Kidney glomerular epithelial cell (primary cell): ENCODE data around the gene NPAS1.
A peak's percentile ranks its signal among the peaks of the same experiment; 100 is the strongest.
"Not testable (repeated sequence)": the region's sequence is repeated elsewhere in the genome, so short reads cannot be mapped to it uniquely, and the experiment has no call there.

ENCODE experiments used
- DNase-seq: peaks from one replicate; lab custom pipeline; 2025; lab: John Stamatoyannopoulos, UW

NPAS1 gene

GRCh38 chr19:46992699-46993535, 26.7 kb upstream of the NPAS1 start:
- no peak for DNase-seq

DNA sequence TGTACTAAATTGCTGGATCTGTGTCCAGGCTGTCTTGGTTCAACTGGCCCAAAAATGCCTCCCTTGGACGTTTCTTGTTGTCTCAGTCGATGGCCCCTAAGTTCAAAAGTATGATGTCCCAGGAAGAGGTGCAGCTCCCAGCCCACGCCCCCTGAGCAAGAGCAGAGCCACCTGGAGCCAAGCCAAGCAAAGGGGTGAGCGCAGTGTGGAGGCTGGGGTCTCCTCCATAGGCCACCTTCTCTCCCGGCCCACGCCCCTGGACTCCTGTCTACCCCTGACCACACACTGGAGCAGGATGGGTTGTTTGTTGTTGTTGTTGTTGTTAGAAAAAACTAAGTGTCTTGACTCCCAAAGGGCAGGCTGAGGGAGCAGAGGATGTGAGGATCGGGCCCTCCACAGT, 26.0 kb upstream of the NPAS1 start:
- DNase-seq: no peak

GRCh38 chr19:46994141-46994686, 25.4 kb upstream of the NPAS1 start:
- no peak for DNase-seq

- DNase-seq: no peak
Observed at GRCh38 chr19:46995492-46995891, 24.1 kb upstream of the NPAS1 start.

DNA sequence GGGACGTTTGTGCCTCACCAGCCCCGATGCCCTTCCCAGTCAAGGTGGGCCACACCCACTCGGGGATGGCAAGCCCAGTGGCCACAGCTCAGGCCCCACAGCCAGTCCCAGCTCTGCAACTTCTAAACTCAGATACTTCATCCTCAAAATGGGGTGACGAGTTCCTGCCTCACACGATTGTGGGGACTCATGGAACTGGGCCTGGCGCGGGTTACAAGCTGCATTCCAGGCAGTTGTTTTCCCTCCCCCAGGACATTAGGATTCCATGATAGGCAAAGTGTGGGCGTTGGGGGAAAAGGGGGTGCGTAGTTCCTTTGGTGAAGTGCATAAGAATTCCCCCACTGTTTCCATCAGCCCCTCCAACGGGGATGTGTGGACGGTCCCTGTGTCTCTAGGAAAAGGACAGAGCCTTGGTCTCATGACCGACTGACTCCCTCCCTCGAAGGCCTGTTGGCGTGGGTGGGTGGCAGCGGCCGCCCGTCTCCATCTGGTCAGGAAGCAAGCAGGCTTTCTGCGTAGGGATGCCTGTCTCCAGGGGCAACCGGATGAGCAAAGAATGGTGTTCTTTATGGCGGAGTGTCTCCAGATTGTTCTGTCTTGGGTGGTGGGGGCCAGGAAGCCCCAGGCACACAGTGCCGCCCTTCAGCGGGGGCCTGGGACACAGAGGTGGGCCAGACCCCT, 21.1 kb upstream of the NPAS1 start:
- no peak for DNase-seq

GRCh38 chr19:46999377-46999776, 20.3 kb upstream of the NPAS1 start:
- DNase-seq: no peak

DNA sequence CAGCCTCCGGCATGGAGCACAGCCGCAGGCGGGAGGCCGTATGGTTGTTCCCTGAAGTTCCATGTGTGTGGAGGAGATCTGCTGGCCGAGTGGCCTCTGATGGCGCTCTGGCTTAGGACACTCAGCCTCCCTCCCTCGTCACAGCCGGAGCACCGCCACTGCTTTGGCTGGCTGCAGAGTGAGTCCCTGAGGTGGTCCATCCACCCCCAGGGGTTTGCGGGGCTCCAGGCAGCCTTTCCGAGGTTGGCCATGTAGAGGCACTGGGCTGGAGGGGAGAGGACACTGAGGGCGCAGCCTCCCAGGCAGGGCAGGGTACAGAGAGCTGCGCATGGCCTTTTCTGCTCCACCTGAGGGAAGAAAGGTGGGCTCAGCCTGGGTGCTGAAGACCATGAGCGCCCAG, 19.8 kb upstream of the NPAS1 start:
- no peak for DNase-seq

DNA sequence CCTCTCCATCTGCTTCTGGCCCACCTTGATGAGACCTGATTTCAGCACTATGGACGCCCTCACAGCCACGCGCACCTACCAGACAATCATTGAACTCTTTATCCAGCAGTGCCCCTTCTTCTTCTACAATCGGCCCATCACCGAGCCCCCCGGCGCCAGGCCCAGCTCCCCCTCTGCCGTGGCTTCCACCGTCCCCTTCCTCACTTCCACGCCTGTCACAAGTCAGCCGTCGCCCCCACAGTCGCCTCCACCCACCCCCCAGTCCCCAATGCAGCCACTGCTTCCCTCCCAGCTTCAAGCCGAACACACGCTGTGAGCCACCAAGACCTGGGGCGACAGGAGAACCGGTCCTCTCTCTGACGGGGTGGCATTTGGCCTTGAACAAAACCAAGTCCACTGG, 19.3 kb upstream of the NPAS1 start:
- no peak for DNase-seq

- no peak for DNase-seq
Observed at GRCh38 chr19:47001584-47001983, 18.1 kb upstream of the NPAS1 start.

- DNase-seq: no peak
Observed at GRCh38 chr19:47002106-47002766, 17.4 kb upstream of the NPAS1 start.

GRCh38 chr19:47002853-47003610, 16.6 kb upstream of the NPAS1 start:
- DNase-seq: no peak

DNA sequence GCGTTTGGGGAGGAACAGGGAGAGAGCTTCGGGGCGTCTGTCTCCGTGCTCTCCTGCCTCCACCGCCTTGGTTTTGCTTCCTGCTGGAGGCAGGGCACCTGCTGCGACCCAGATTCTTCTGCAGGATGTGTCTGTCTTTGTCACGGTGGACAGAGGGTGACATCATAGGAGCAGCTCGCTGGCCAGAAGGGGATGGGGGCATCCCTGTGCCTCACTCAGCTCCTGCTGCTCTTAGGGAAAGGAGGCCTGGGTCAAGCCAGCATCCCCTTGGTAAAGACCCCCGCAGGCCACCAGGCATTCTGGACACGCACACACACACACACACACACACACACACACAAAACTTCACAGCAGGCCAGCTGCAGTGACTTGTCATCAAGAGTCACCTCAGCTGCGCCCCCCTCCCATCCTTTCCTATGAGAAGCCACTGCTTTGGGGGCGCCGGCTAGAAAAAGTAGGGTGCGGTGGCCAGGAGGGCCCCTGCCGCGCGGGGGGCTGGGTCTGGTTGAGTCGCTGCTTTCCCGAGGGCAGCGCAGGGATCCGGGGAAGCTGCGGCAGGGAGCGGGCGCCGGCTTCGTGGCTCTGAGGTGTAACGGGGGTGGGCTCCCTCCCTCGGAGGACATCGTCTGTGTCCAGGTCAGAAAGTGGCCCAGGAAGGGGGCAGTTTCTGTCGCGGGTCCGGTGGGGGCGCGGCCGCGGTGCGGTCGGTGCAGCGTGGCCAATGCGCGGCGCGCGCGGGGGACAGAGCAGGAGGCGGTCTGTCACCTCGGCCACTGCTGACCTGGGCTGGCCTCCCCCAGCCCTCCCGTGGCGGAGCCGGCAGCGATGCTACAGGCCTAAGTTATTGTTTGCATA, 15.8 kb upstream of the NPAS1 start:
- DNase-seq: no peak

DNA sequence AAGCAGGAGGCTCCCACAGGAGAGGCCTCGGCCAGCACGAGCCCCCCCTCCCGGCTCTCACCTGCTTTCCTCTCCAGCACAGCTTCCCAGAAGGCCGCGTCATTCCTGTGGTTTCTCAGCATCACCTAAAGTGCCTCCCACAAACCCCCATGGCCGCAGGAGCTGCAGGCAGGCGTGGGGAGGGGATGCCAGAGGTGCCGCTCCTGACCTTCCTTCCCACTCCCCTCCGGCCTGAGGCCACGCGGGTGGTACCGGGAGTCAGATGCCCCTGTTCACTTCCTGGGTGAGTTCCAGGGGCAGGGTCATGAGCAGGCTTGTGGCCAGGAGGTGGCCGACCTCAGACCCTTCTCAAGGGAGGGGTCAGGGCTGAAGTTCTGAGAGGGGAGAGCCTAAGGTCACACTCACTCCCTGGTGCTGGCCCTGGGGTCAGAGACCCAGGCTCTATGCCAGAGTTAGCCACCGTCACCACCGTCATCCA, 14.4 kb upstream of the NPAS1 start:
- DNase-seq: peak; percentile 6

GRCh38 chr19:47005873-47006272, 13.8 kb upstream of the NPAS1 start:
- no peak for DNase-seq

GRCh38 chr19:47006496-47006895, 13.1 kb upstream of the NPAS1 start:
- no peak for DNase-seq

GRCh38 chr19:47010549-47010948, 9.1 kb upstream of the NPAS1 start:
- DNase-seq: not testable (repeated sequence)

DNA sequence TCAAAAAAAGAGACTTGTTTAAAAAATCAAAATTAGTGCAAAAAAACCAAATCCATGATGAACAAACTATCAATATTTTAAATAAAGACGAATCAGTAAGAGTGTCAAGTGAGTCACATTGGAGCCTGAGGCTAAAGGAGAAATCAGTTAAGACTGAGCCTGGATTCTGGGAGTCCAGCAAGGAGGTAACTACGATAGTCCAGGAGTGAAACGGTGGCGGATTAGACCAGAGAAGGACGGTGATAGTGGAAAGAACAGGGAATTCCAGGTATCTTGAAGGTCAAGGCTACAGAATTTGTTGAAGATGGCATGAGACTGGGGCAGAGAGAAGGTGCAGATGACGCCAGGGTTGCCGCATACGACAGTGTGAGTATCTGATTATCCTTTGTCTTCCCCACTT, 7.0 kb upstream of the NPAS1 start:
- no peak for DNase-seq

DNA sequence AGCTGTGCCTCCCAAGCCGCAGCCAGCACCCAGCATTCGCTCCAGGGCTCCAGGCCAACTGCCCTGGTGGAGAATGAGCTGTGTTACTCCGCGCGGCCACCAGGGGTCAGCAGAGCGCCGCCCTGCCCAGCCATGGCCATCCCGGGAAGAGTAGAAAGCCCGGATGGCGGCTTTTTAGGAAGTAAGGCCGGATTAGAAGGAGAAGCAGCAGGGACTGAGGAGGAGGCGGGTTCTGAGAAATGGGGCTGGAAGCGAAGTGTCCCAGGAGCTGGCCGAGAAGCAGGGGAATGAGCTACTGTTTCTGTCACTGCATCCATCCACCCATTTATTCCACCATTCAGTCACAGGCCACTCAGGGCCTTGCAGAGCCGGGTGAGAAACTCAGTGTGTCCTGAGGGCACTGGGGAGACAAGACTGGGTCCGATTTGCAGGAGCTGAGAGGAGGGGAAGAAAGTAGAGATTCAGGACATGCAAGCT, 6.6 kb upstream of the NPAS1 start:
- peak; percentile 81 for DNase-seq

- DNase-seq: no peak
Observed at GRCh38 chr19:47018923-47019322, 714 bp upstream of the NPAS1 start.

DNA sequence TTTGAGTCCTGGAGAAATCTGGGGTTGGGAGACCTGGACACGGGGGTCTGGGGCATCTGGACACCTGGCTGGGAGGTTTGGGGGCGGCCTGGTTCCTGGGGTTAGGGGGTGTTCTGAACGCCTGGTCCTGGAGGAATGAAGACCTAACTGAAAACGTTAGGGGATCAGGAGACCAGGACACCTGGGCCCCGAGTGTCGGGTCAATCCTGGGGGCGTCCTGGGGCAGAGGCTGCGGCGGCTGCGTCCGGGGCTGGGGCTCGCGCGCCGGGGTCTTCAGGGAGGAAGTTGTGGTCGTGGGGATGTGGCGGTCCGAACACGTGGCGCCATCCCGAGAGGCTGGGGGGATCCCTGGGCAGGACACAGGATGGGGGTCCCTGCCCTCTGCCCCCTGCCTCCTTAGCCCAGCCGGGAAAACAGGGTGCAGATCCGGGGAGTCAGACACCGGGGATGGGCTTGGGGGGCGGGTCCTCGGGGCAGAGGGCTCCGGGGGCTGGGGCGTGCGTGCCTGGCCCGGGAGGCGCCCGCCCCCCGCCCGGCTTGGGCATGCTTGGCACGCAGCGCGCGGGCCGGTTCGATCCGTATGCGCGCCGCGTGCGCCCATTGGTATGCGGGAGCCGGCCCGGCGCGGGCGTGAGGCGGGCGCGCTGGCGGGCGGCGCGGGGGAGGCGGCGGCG, 632 bp downstream of the NPAS1 start:
- no peak for DNase-seq
